A549 (cell line): ENCODE measurements around the gene ZNF223. TPM values are rescaled to one million over a fixed set of nuclear protein-coding genes. Genes with fewer than 3 reads are reported as not detected.

Source experiments
- ATAC-seq, 2 experiments: fragments of 200-7000 bp in 1 of 2; fragments of >200 bp in 1 of 2; cut with Nextera tagmentation in 1 of 2; cut with Tn5 transposase in 1 of 2; 3 replicates each; pipeline versions ENCODE4 v1.8.0 to v1.9.1; 2018 to 2020; ENCODE audit warnings: mild to moderate bottlenecking in 1 of 2, moderate library complexity in 1 of 2
- CTCF ChIA-PET: fragments of 300-600 bp; sonication (Branson Sonifier 250); formaldehyde crosslinking; extraction: SDS; loops from one replicate; lab custom pipeline; 2021; ENCODE audit warnings: antibody characterized with exemption, inconsistent platforms; lab: Yijun Ruan, JAX
- POLR2A ChIA-PET: fragments of 350-600 bp; formaldehyde crosslinking; extraction: SDS; loops from one replicate; lab custom pipeline; 2021; ENCODE audit warnings: antibody characterized with exemption, inconsistent platforms; lab: Yijun Ruan, JAX
- DNase-seq, 2 experiments: peaks; one replicate each; pipeline versions ENCODE4 v3.0.0 to v3.0.0-alpha.2; 2011 to 2016; ENCODE audit warnings: low read depth in 1 of 2, low spot score in 1 of 2
- FAIRE-seq: peaks from 2 replicates; lab custom pipeline; 2011; peaks lifted over from hg19 to GRCh38; lab: Jason Lieb, UNC
- H3K27ac ChIP-seq, 2 experiments: fragments of >200 bp; sonication (Bioruptor Twin); formaldehyde crosslinking; 3 replicates each; pipeline ENCODE4 v1.5.1; 2016 to 2017
- H3K4me1 ChIP-seq: fragments of >200 bp; sonication (Bioruptor Twin); formaldehyde crosslinking; 3 replicates; pipeline ENCODE4 v1.6.1; 2016
- H3K4me2 ChIP-seq: fragments of >200 bp; sonication (Bioruptor Twin); formaldehyde crosslinking; 3 replicates; pipeline ENCODE4 v1.6.1; 2016
- H3K4me3 ChIP-seq: fragments of >200 bp; sonication (Bioruptor Twin); formaldehyde crosslinking; 3 replicates; pipeline ENCODE4 v1.5.1; 2016
- H3K9me3 ChIP-seq: fragments of >200 bp; sonication (Bioruptor Twin); formaldehyde crosslinking; 3 replicates; pipeline ENCODE4 v1.6.1; 2016
- FOSL2 ChIP-seq, 2 experiments: fragments of 450-650 bp in 1 of 2; fragments of >200 bp in 1 of 2; sonication (Bioruptor Twin) in 1 of 2; formaldehyde crosslinking; IDR thresholded peaks; 2 replicates each; pipeline versions ENCODE4 v1.5.0 to v1.6.1; 2016 to 2020; ENCODE audit warnings: mild to moderate bottlenecking in 1 of 2, moderate library complexity in 1 of 2
- GATA3 ChIP-seq: IDR thresholded peaks from 2 replicates; pipeline ENCODE4 v1.6.1; 2012; ENCODE audit warnings: borderline replicate concordance
- HOXB13 ChIP-seq: fragments of 250-450 bp; sonication (Bioruptor Pico); IDR thresholded peaks from 2 replicates; pipeline ENCODE4 v1.5.0; 2020; ENCODE audit warnings: low read depth, mild to moderate bottlenecking, moderate library complexity
- HOXB5 ChIP-seq: fragments of 250-450 bp; sonication (Bioruptor Pico); IDR thresholded peaks from 2 replicates; pipeline ENCODE4 v1.5.0; 2020; ENCODE audit warnings: mild to moderate bottlenecking, moderate library complexity
- JUN ChIP-seq, 2 experiments: fragments of >200 bp; sonication (Bioruptor Twin); formaldehyde crosslinking; IDR thresholded peaks; 2 replicates in 1 of 2; 3 replicates in 1 of 2; pipeline ENCODE4 v1.6.1; 2016 to 2017
- KDM5A ChIP-seq: fragments of 200-600 bp; sonication (generic); IDR thresholded peaks from 2 replicates; pipeline ENCODE4 v1.6.1; 2016; ENCODE audit warnings: antibody characterized with exemption, mild to moderate bottlenecking
- MAX ChIP-seq: IDR thresholded peaks from 2 replicates; pipeline ENCODE4 v1.6.1; 2012
- NPAS2 ChIP-seq: fragments of 250-450 bp; sonication (Bioruptor Pico); IDR thresholded peaks from 2 replicates; pipeline ENCODE4 v1.8.0; 2022; ENCODE audit warnings: mild to moderate bottlenecking, moderate library complexity, borderline replicate concordance
- RAD21 ChIP-seq, 2 experiments: fragments of >200 bp in 1 of 2; sonication (Bioruptor Twin) in 1 of 2; formaldehyde crosslinking in 1 of 2; IDR thresholded peaks in 1 of 2; conservative IDR thresholded peaks in 1 of 2; 2 replicates in 1 of 2; 3 replicates in 1 of 2; pipeline ENCODE4 v1.6.1; 2012 to 2018; ENCODE audit warnings: inconsistent platforms in 1 of 2
- TFCP2L1 ChIP-seq: fragments of 250-450 bp; sonication (Bioruptor Pico); IDR thresholded peaks from 2 replicates; pipeline ENCODE4 v1.5.0; 2021; ENCODE audit warnings: mild to moderate bottlenecking
- WGBS: methylation state at CpG from one replicate; pipeline ENCODE4 v1.1.6; 2017; ENCODE audit errors: missing lambda C conversion rate; 5-methylcytosine and 5-hydroxymethylcytosine counted together
- polyA plus RNA-seq, 4 experiments: library from polyadenylated mRNA; depleted of rRNA in 3 of 4; stranded (reverse); fragments of >200 nt; fragmentation: RNase III in 1 of 4; extraction: RNeasy Plus Mini Kit Qiagen cat#74134 plus additional on column Dnase treatment in 1 of 4; gene quantifications; 2 replicates in 3 of 4; 3 replicates in 1 of 4; pipeline ENCODE4 v1.2.3, GENCODE V29; 2011 to 2017
- TF ChIP-seq, protein P1 (sequence below): IDR thresholded peaks from 2 replicates; pipeline ENCODE4 v1.6.1; 2012; ENCODE audit warnings: low read depth, borderline replicate concordance
- TF ChIP-seq, protein P2 (sequence below): fragments of 150-350 bp; IDR thresholded peaks from 2 replicates; pipeline ENCODE4 v1.6.1; 2014; ENCODE audit warnings: low read depth, mild to moderate bottlenecking, low read length
- TF ChIP-seq, protein P3 (sequence below): fragments of >200 bp; sonication (Bioruptor Twin); formaldehyde crosslinking; IDR thresholded peaks from 3 replicates; pipeline ENCODE4 v1.5.1; 2016

ZNF223 gene
- polyA plus RNA-seq, 2 of the 4 experiments (the other 2 are of a cell fraction), result 2.2 to 5.2 TPM

GRCh38 chr19:44069415-44069814 is 17.6 kb downstream of the ZNF223 start (continued):
- TF ChIP-seq FOSL2 (IDR thresholded peaks at IDR 0.05) (no peak), FOSL2 (CRISPR knock-in tag; IDR thresholded peaks at IDR 0.05) (no peak)

GRCh38 chr19:44071824-44072542 is 20.1 kb downstream of the ZNF223 start, which contains the start of gene ZNF284:
Gene ZNF284 (plus strand): TSS chr19:44072159. CDS start chr19:44076390, 4,231 bp downstream.
- no peaks in the 10 kb centered on the region for H3K4me1 ChIP-seq
- ChIA-PET POLR2A (no interaction called here), CTCF (no interaction called here)
- H3K9me3 ChIP-seq, result peaks cover 76% of the 10 kb centered on the region
- peak; percentile 95 to 96 for DNase-seq
- H3K4me2 ChIP-seq, result peak within 1 kb of the TSS; percentile 67
- peak; percentile 98 to 100 for ATAC-seq
- peak within 1 kb of the TSS; percentile 55 for H3K4me3 ChIP-seq
- H3K27ac ChIP-seq, result peak within 1 kb of the TSS; percentile 44 to 72
- 4% methylated on average over 40 of the region's 40 CpGs for WGBS
- FAIRE-seq, result peak; percentile 97
- TF ChIP-seq HOXB13 (CRISPR knock-in tag) (peak; percentile 75; the same call in 1 of the 2 replicates), RAD21 (conservative IDR thresholded peaks at IDR 0.05 in 1 of 2, IDR thresholded peaks at IDR 0.05 in 1 of 2) (no peak), MAX (peak; percentile 89), KDM5A (no peak), JUN (IDR thresholded peaks at IDR 0.05) (peak in 1 of 2 experiments; percentile 49; a peak in 1 of 5 replicates), TFCP2L1 (CRISPR knock-in tag) (no peak), NPAS2 (no peak), GATA3 (0 out of 2 replicates have a peak, but pooled peaks have one; percentile 12)
- TF ChIP-seq, protein P1, sequence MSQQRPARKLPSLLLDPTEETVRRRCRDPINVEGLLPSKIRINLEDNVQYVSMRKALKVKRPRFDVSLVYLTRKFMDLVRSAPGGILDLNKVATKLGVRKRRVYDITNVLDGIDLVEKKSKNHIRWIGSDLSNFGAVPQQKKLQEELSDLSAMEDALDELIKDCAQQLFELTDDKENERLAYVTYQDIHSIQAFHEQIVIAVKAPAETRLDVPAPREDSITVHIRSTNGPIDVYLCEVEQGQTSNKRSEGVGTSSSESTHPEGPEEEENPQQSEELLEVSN, result peak; percentile 91
- TF ChIP-seq, protein P2, sequence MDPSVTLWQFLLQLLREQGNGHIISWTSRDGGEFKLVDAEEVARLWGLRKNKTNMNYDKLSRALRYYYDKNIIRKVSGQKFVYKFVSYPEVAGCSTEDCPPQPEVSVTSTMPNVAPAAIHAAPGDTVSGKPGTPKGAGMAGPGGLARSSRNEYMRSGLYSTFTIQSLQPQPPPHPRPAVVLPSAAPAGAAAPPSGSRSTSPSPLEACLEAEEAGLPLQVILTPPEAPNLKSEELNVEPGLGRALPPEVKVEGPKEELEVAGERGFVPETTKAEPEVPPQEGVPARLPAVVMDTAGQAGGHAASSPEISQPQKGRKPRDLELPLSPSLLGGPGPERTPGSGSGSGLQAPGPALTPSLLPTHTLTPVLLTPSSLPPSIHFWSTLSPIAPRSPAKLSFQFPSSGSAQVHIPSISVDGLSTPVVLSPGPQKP, result no peak

GRCh38 chr19:44072543-44073401 is 20.9 kb downstream of the ZNF223 start:
- no peaks in the 10 kb centered on the region for H3K4me1 ChIP-seq
- TF ChIP-seq HOXB5 (CRISPR knock-in tag), result no peak
- TF ChIP-seq, protein P1, result no peak
- TF ChIP-seq, protein P3, sequence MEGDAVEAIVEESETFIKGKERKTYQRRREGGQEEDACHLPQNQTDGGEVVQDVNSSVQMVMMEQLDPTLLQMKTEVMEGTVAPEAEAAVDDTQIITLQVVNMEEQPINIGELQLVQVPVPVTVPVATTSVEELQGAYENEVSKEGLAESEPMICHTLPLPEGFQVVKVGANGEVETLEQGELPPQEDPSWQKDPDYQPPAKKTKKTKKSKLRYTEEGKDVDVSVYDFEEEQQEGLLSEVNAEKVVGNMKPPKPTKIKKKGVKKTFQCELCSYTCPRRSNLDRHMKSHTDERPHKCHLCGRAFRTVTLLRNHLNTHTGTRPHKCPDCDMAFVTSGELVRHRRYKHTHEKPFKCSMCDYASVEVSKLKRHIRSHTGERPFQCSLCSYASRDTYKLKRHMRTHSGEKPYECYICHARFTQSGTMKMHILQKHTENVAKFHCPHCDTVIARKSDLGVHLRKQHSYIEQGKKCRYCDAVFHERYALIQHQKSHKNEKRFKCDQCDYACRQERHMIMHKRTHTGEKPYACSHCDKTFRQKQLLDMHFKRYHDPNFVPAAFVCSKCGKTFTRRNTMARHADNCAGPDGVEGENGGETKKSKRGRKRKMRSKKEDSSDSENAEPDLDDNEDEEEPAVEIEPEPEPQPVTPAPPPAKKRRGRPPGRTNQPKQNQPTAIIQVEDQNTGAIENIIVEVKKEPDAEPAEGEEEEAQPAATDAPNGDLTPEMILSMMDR, result no peak
- DNase-seq, result peak in 1 of 2 experiments; percentile 13
- H3K9me3 ChIP-seq, result peaks cover 76% of the 10 kb centered on the region
- FAIRE-seq, result no peak
- WGBS, result 52% methylated on average over 18 of the region's 18 CpGs
- peak overlapping the region; percentile 67 for H3K4me2 ChIP-seq
- ATAC-seq, result peak; percentile 40 to 58; a peak in 5 of 6 replicates
- ChIA-PET POLR2A (no interaction called here), CTCF (interaction anchor here (1.1 kb wide), 1 partner anchor 179 kb away, joined by 3 read pairs; no protein-coding TSS in a partner anchor)
- peak overlapping the region; percentile 44 to 72; a peak in 4 of 6 replicates for H3K27ac ChIP-seq
- H3K4me3 ChIP-seq, result peak overlapping the region; percentile 55
